Activated T-cell treated with anti-CD3 and anti-CD28 coated beads, Interleukin-2, amount 50 U/mL, for 72 hours (primary cell): Measurements from ENCODE around the gene HLA-E. TPM values are rescaled to one million over a fixed set of nuclear protein-coding genes. Genes with fewer than 3 reads are reported as not detected.

ENCODE experiments used
- ATAC-seq, 2 donors: fragments of 150-1000 bp; cut with Tn5 transposase; replicated peaks in 1 of 2; 2 replicates each; pipeline ENCODE4 v1.10.0; 2021; ENCODE audit warnings: moderate library complexity in 2 of 2, mild to moderate bottlenecking in 1 of 2
- DNase-seq, 2 donors: peaks; one replicate each; pipeline ENCODE4 v3.0.0; 2021 to 2022; ENCODE audit warnings: mixed read lengths in 1 of 2
- H3K27ac Mint-ChIP-seq: one replicate; pipeline ENCODE4 v1.8.0; 2022; ENCODE audit warnings: mild to moderate bottlenecking, moderate library complexity, mixed read lengths
- H3K27me3 Mint-ChIP-seq: one replicate; pipeline ENCODE4 v1.8.0; 2022; ENCODE audit warnings: low read depth, mixed read lengths
- H3K36me3 Mint-ChIP-seq, 2 donors: one replicate each; pipeline ENCODE4 v1.8.0; 2022; ENCODE audit warnings: mixed read lengths in 2 of 2, mild to moderate bottlenecking in 1 of 2; ENCODE audit not compliant: insufficient read depth in 2 of 2
- H3K4me1 Mint-ChIP-seq: one replicate; pipeline ENCODE4 v1.8.0; 2022; ENCODE audit warnings: low read depth, mixed read lengths
- H3K4me3 Mint-ChIP-seq, 2 donors: one replicate each; pipeline ENCODE4 v1.8.0; 2022; ENCODE audit warnings: mild to moderate bottlenecking in 2 of 2, mixed read lengths in 2 of 2, moderate library complexity in 2 of 2
- H3K9me3 Mint-ChIP-seq, 2 donors: one replicate each; pipeline ENCODE4 v1.8.0; 2022; ENCODE audit warnings: mixed read lengths in 2 of 2
- total RNA-seq, 2 donors: library from RNA; stranded (reverse); gene quantifications; one replicate each; pipeline ENCODE4 v1.2.3, GENCODE V29; 2022

HLA-E gene
- total RNA-seq: 100 to 1,000 TPM; 713 to 829 TPM

DNA sequence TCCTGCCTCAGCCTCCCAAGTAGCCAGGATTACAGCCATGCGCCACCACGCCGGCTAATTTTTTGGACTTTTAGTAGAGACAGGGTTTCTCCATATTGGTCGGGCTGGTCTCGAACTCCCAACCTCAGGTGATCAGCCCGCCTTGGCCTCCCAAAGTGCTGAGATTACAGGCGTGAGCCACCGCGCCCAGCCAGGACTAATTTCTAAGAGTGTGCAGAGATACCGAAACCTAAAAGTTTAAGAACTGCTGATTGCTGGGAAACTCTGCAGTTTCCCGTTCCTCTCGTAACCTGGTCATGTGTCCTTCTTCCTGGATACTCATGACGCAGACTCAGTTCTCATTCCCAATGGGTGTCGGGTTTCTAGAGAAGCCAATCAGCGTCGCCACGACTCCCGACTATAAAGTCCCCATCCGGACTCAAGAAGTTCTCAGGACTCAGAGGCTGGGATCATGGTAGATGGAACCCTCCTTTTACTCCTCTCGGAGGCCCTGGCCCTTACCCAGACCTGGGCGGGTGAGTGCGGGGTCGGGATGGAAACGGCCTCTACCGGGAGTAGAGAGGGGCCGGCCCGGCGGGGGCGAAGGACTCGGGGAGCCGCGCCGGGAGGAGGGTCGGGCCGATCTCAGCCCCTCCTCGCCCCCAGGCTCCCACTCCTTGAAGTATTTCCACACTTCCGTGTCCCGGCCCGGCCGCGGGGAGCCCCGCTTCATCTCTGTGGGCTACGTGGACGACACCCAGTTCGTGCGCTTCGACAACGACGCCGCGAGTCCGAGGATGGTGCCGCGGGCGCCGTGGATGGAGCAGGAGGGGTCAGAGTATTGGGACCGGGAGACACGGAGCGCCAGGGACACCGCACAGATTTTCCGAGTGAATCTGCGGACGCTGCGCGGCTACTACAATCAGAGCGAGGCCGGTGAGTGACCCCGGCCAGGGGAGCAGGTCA, at the start of gene HLA-E:
Gene HLA-E (plus strand): TSS at position 429 of the 945 bp plus-strand sequence. CDS start 23 bp downstream, at position 452.
- Mint-ChIP-seq H3K4me1 (peaks cover 63% of the 10 kb centered on the region), H3K36me3 (peaks cover 35 to 44% of the 10 kb centered on the region in 2 donors), H3K27ac (peak within 1 kb of the TSS; percentile 97), H3K27me3 (no peaks in the 10 kb centered on the region), H3K4me3 (peak within 1 kb of the TSS; percentile 98 to 99), H3K9me3 (peaks cover 1 to 2% of the 10 kb centered on the region in 2 donors)
- DNase-seq (peak; percentile 88 to 91), ATAC-seq (peak; percentile 72 to 80)

DNA sequence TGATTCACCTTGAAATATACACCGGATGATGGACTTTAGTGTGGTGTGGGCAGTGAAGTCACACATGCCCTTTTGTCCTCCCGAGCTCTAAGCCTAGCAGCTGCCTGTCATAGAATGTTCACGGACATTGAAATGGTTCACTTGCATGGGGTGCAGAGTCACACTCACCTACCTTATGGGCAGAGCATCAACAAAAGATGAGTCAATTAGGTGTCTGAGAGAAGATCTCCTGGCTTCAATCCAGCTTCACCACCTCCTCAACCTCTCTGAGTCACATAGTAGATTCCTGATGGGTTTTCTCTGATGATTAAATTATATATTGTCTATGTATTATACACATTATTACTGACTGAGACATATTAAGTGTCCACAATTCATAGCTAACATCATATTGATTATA, 48.1 kb upstream of the HLA-E start:
- Mint-ChIP-seq H3K9me3 (no peaks in the 10 kb centered on the region), H3K4me1 (peaks cover 9% of the 10 kb centered on the region), H3K4me3 (no peak overlapping the region), H3K27ac (no peak overlapping the region), H3K27me3 (peaks cover 84% of the 10 kb centered on the region), H3K36me3 (no peaks in the 10 kb centered on the region)
- DNase-seq (no peak), ATAC-seq (peak; percentile 31 to 81)

GRCh38 chr6:30443657-30444450, 45.5 kb upstream of the HLA-E start:
- Mint-ChIP-seq H3K4me3 (peak overlapping the region; percentile 12 to 42), H3K27ac (no peak overlapping the region), H3K4me1 (peaks cover 9% of the 10 kb centered on the region), H3K36me3 (no peaks in the 10 kb centered on the region), H3K9me3 (no peaks in the 10 kb centered on the region), H3K27me3 (peaks cover 97% of the 10 kb centered on the region)
- DNase-seq: no peak
- ATAC-seq: peak in 1 of 2 donors; percentile 67

DNA sequence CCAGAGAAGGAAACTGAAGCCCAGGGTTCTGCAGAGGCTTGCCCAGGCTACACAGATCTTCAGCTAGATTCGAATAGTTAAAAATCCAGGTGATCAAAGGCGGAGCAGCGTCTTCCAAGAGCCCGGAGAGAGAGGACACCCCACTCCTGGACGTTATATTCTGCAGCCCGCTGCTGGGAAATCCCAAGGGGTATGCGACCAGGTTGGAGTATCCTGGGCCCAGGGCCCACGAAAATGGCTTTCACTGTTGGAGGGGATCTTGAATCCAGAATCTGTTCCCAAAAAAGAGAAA, 44.9 kb upstream of the HLA-E start:
- Mint-ChIP-seq H3K27me3 (peaks cover 97% of the 10 kb centered on the region), H3K36me3 (no peaks in the 10 kb centered on the region)

GRCh38 chr6:30446259-30446658, 43.0 kb upstream of the HLA-E start:
- Mint-ChIP-seq H3K36me3 (no peaks in the 10 kb centered on the region), H3K4me3 (no peak overlapping the region), H3K27me3 (peaks cover 95% of the 10 kb centered on the region), H3K27ac (no peak overlapping the region), H3K9me3 (no peaks in the 10 kb centered on the region), H3K4me1 (peaks cover 26% of the 10 kb centered on the region)
- no peak for ATAC-seq
- no peak for DNase-seq

More for the DNA sequence above, 44.9 kb upstream of the HLA-E start:
- H3K27ac Mint-ChIP-seq: no peak overlapping the region
- no peak for ATAC-seq
- no peaks in the 10 kb centered on the region for H3K9me3 Mint-ChIP-seq
- peaks cover 13% of the 10 kb centered on the region for H3K4me1 Mint-ChIP-seq
- peak overlapping the region; percentile 10 to 26 for H3K4me3 Mint-ChIP-seq
- no peak for DNase-seq

DNA sequence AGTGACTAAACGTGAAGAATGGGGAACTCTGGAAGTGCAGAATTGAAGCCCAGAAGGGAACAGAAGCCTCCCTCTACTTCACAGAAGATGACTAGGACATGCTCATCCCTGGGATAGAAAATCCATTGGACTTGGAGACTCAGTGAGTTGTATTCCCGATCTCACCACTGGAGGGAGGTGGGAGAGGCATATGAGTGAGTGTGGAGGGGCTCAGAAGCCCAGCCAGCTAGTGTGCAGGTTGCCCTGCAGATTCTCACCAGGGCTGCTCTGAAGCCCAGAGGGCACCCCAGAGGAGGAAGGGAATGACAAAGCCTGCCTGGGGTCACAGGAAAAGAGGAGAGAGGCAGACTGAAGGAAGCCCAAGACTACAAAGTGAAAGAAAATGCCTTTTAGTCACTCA, 42.1 kb upstream of the HLA-E start:
- Mint-ChIP-seq H3K4me1 (peaks cover 35% of the 10 kb centered on the region), H3K4me3 (no peak overlapping the region), H3K9me3 (no peaks in the 10 kb centered on the region), H3K27me3 (peaks cover 94% of the 10 kb centered on the region), H3K27ac (no peak overlapping the region), H3K36me3 (no peaks in the 10 kb centered on the region)
- no peak for DNase-seq
- no peak for ATAC-seq

- no peak overlapping the region for H3K27ac Mint-ChIP-seq
- ATAC-seq (peak; percentile 19 to 24), DNase-seq (no peak)
- no peaks in the 10 kb centered on the region for H3K9me3 Mint-ChIP-seq
- peak overlapping the region; percentile 60 to 70 for H3K4me3 Mint-ChIP-seq
- H3K4me1 Mint-ChIP-seq: peaks cover 39% of the 10 kb centered on the region
- peaks cover 83% of the 10 kb centered on the region for H3K27me3 Mint-ChIP-seq
- H3K36me3 Mint-ChIP-seq: no peaks in the 10 kb centered on the region
Measured at GRCh38 chr6:30450548-30450908, 38.8 kb upstream of the HLA-E start.

DNA sequence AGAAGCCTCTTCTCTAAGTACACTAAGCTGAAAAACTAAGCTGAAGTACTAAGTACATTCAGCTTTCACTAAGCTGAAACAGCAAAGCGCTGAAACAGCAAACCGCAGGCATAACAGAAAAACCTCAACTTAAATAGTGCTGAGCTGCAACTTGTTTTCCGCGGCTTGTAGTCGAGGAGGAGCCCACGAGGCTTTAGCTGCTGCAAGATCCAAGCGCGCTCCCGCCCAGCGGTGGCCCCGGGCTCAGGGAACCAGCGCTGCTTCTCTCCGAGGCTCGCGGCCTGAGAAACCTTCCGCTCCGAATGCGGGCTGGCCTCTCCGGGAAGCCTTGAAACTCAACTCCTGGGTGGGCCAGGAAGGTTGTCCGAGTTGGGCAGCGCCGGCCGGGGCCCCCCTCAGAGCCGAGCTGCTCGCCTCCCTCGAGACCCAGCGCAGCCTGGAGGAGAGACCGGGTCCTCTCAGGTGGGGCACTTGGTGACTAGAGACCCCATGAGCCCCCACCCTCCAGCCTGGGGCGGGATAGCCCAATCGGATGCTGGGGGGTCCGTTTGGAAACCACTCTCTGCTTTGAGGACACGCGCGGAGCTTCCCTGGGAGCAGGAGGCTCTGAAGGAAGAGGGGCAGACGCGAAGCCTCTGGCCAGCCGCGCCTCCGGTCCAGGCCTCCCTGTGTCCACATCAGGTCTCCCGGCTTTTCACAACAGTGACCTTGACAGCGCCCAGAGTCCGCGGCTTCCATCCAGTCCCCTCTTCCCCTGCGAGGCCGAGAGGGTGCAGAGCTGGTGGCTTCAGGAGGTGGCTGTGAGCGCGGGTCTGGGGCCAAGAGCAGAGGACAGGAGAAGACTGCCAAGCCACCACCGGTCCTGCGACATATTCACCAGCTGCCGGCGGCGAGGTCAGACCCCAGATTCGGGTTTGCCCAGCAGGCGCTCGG, 38.1 kb upstream of the HLA-E start:
- Mint-ChIP-seq H3K9me3 (no peaks in the 10 kb centered on the region), H3K4me1 (peaks cover 39% of the 10 kb centered on the region), H3K4me3 (peak overlapping the region; percentile 60 to 70), H3K36me3 (no peaks in the 10 kb centered on the region), H3K27ac (no peak overlapping the region), H3K27me3 (peaks cover 83% of the 10 kb centered on the region)
- ATAC-seq (peak; percentile 70), DNase-seq (peak; percentile 56 to 62)

GRCh38 chr6:30452736-30453507, 36.4 kb upstream of the HLA-E start:
- Mint-ChIP-seq H3K36me3 (no peaks in the 10 kb centered on the region), H3K4me3 (peak overlapping the region; percentile 71 to 72), H3K9me3 (no peaks in the 10 kb centered on the region), H3K27ac (no peak overlapping the region), H3K4me1 (peaks cover 39% of the 10 kb centered on the region), H3K27me3 (peaks cover 82% of the 10 kb centered on the region)
- DNase-seq (no peak), ATAC-seq (no peak)

DNA sequence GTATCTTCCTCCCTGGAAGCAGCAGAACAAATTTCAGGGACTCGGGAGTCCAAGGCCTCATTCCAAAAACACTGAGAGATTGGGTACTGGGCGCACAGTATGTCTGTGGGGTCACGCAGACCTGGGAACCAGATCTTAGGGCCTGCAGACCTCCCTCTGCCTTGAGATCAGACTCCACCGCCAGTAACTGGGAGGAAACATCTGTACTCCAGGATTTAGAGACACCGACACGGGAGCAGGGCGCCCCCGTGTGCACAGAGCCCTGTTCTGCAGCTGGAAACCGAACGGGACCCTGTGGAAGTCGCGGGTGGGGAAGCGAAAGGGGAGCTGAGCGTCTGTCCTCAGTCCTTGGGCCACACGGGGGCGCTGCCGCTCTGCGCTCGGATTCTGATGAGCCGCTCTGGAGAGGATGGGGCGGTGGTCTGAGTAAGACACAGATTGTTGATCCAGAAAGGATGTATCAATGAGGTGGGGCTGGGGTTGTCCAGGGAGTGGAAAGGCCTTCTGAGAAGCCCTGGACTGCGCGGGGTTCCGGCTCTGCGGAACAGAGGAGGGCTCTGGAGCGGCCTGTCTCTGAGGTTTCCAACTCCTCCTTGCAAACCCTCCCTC, 35.7 kb upstream of the HLA-E start:
- Mint-ChIP-seq H3K4me1 (peaks cover 39% of the 10 kb centered on the region), H3K4me3 (peak overlapping the region; percentile 71 to 72), H3K36me3 (no peaks in the 10 kb centered on the region), H3K27ac (no peak overlapping the region), H3K9me3 (no peaks in the 10 kb centered on the region), H3K27me3 (peaks cover 82% of the 10 kb centered on the region)
- DNase-seq (peak; percentile 85 to 89), ATAC-seq (peak; percentile 88)

DNA sequence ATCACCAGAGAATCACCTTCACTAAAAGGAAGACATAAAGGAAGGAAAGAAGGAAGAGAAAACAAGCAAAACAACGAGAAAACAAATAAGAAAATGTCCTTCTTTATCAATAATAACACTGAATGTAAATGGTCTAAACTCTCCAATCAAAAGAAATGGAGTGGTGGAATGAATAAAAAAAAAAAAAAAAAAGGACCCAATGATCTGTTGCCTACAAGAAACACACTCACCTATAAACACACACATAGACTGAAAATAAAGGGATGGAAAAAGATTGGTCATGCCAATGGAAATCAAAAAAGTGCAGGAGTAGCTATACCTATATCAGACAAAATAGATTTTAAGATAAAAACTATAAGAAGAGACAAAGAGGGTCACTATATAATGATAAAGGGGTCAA, 30.2 kb upstream of the HLA-E start:
- ATAC-seq (no peak), DNase-seq (no peak)
- Mint-ChIP-seq H3K9me3 (no peaks in the 10 kb centered on the region), H3K27me3 (peaks cover 96% of the 10 kb centered on the region), H3K27ac (no peak overlapping the region), H3K36me3 (peaks cover 0 to 6% of the 10 kb centered on the region in 2 donors), H3K4me1 (peaks cover 8% of the 10 kb centered on the region), H3K4me3 (no peak overlapping the region)

GRCh38 chr6:30461055-30461454, 28.3 kb upstream of the HLA-E start:
- peaks cover 0 to 6% of the 10 kb centered on the region in 2 donors for H3K36me3 Mint-ChIP-seq
- no peaks in the 10 kb centered on the region for H3K9me3 Mint-ChIP-seq
- ATAC-seq (no peak), DNase-seq (no peak)
- no peak overlapping the region for H3K4me3 Mint-ChIP-seq
- peaks cover 12% of the 10 kb centered on the region for H3K4me1 Mint-ChIP-seq
- peaks cover 96% of the 10 kb centered on the region for H3K27me3 Mint-ChIP-seq
- no peak overlapping the region for H3K27ac Mint-ChIP-seq
